Upper lobe of left lung (tissue), 4 donors: ENCODE data around the gene KIRREL3.

Source experiments
- EP300 ChIP-seq, 4 donors: sonication (generic); formaldehyde crosslinking; IDR thresholded peaks; one replicate each; pipeline ENCODE4 v1.5.1; 2017; ENCODE audit warnings: antibody characterized with exemption in 4 of 4, control low read depth in 2 of 4
- TF ChIP-seq, protein P1 (sequence below), 6 experiments: fragments of 450-650 bp in 4 of 6; fragments of 200-600 bp in 2 of 6; sonication (generic) in 2 of 6; IDR thresholded peaks; one replicate each; pipeline ENCODE4 v1.5.1; 2016 to 2019; ENCODE audit warnings: antibody characterized with exemption in 6 of 6

GRCh38 chr11:126396965-126397364 is 603.6 kb downstream of the KIRREL3 start:
- TF ChIP-seq EP300 (IDR thresholded peaks at IDR 0.05) = no peak
- TF ChIP-seq, protein P1, sequence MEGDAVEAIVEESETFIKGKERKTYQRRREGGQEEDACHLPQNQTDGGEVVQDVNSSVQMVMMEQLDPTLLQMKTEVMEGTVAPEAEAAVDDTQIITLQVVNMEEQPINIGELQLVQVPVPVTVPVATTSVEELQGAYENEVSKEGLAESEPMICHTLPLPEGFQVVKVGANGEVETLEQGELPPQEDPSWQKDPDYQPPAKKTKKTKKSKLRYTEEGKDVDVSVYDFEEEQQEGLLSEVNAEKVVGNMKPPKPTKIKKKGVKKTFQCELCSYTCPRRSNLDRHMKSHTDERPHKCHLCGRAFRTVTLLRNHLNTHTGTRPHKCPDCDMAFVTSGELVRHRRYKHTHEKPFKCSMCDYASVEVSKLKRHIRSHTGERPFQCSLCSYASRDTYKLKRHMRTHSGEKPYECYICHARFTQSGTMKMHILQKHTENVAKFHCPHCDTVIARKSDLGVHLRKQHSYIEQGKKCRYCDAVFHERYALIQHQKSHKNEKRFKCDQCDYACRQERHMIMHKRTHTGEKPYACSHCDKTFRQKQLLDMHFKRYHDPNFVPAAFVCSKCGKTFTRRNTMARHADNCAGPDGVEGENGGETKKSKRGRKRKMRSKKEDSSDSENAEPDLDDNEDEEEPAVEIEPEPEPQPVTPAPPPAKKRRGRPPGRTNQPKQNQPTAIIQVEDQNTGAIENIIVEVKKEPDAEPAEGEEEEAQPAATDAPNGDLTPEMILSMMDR (IDR thresholded peaks at IDR 0.05) = no peak
